Measurements from ENCODE around the gene SH3RF3. TPM values are rescaled to one million over a fixed set of nuclear protein-coding genes. Genes with fewer than 3 reads are reported as not detected.

The SH3RF3 gene
- total and polyA plus RNA-seq, 2 of the 13 experiments (the other 11 are each of a cell fraction or from before 2014, with no cell fraction given), result 0.04 TPM; not detected in 1

- TF ChIP-seq ZNF660 (CRISPR knock-in tag; IDR thresholded peaks at IDR 0.05; ENCODE audit: borderline replicate concordance, low read depth), result no peak
- TF ChIP-seq SIN3A (IDR thresholded peaks at IDR 0.05; ENCODE audit: borderline replicate concordance, low read depth, low read length), result no peak
- no peak for TF ChIP-seq MTA1 (CRISPR knock-in tag; IDR thresholded peaks at IDR 0.05; ENCODE audit: borderline replicate concordance)
- TF ChIP-seq THAP11 (CRISPR knock-in tag; IDR thresholded peaks at IDR 0.05), result 0 out of 2 replicates have a peak, but pooled peaks have one; percentile 25
- TF ChIP-seq ZNF615 (CRISPR knock-in tag; IDR thresholded peaks at IDR 0.05; ENCODE audit: borderline replicate concordance), result no peak
- TF ChIP-seq ZNF607 (CRISPR knock-in tag; IDR thresholded peaks at IDR 0.05; ENCODE audit: borderline replicate concordance), result peak; percentile 86; the same call in 1 of the 2 replicates
- peak; percentile 69 for TF ChIP-seq MAX (IDR thresholded peaks at IDR 0.05)
- TF ChIP-seq RBM39 (IDR thresholded peaks at IDR 0.05; ENCODE audit: low read depth, low read length, poor library complexity, severe bottlenecking), result no peak
- TF ChIP-seq ZBTB14 (CRISPR knock-in tag; IDR thresholded peaks at IDR 0.05), result peak; percentile 48; the same call in 1 of the 2 replicates
- no peak; the same call in 1 of the 2 replicates for TF ChIP-seq PBX2 (CRISPR knock-in tag; IDR thresholded peaks at IDR 0.05)
- TF ChIP-seq FOXC1 (CRISPR knock-in tag; IDR thresholded peaks at IDR 0.05; ENCODE audit: borderline replicate concordance), result no peak; the same call in 1 of the 2 replicates
- TF ChIP-seq KDM2A (CRISPR knock-in tag; IDR thresholded peaks at IDR 0.05; ENCODE audit: borderline replicate concordance, low read depth), result no peak
- TF ChIP-seq ZNF335 (CRISPR knock-in tag; IDR thresholded peaks at IDR 0.05), result peak; percentile 62; the same call in 1 of the 2 replicates
- TF ChIP-seq SP2 (CRISPR knock-in tag; IDR thresholded peaks at IDR 0.05), result no peak
- no peak for TF ChIP-seq ZFP36 (IDR thresholded peaks at IDR 0.05; ENCODE audit: borderline replicate concordance, low read depth, low read length, partially characterized antibody)
- TF ChIP-seq U2AF2 (IDR thresholded peaks at IDR 0.05; ENCODE audit: low read depth, low read length), result no peak
- no peak for TF ChIP-seq PAWR (CRISPR knock-in tag; IDR thresholded peaks at IDR 0.05; ENCODE audit: borderline replicate concordance)
- TF ChIP-seq MLLT10 (CRISPR knock-in tag; IDR thresholded peaks at IDR 0.05), result no peak
- no peak for TF ChIP-seq ZNF260 (CRISPR knock-in tag; IDR thresholded peaks at IDR 0.05; ENCODE audit: borderline replicate concordance, low read depth)
- no peak for TF ChIP-seq FOXP1 (IDR thresholded peaks at IDR 0.05)
- no peak for TF ChIP-seq FOXP1 (CRISPR knock-in tag; IDR thresholded peaks at IDR 0.05)
- no peak for TF ChIP-seq PITX1 (CRISPR knock-in tag; IDR thresholded peaks at IDR 0.05)
- no peak for TF ChIP-seq ZNF639 (CRISPR knock-in tag; conservative IDR thresholded peaks at IDR 0.05)
- TF ChIP-seq ZNF503 (CRISPR knock-in tag; IDR thresholded peaks at IDR 0.05), result no peak; the same call in 1 of the 2 replicates
- no peak for TF ChIP-seq ZNF160 (CRISPR knock-in tag; IDR thresholded peaks at IDR 0.05)
Observed at GRCh38 chr2:109517118-109517889, 388.3 kb downstream of the SH3RF3 start (continued).
